ENCODE measurements around the gene SLC34A2. TPM values are rescaled to one million over a fixed set of nuclear protein-coding genes. Genes with fewer than 3 reads are reported as not detected.

The SLC34A2 gene
- total RNA-seq, 1 donor from 2014 or later: 3.3 TPM

- Histone ChIP-seq H3K36me3 (ENCODE audit: control insufficient read depth, insufficient read depth, low read length) (no peaks in the 10 kb centered on the region), H3K27me3 (ENCODE audit: control insufficient read depth, insufficient read depth, low read length) (no peaks in the 10 kb centered on the region), H3K4me3 (ENCODE audit: low read depth, low read length) (no peak overlapping the region)
- TF ChIP-seq CTCF (IDR thresholded peaks at IDR 0.05; ENCODE audit: insufficient read depth, low read length, poor library complexity, severe bottlenecking): no peak
- DNase-seq (ENCODE audit: low read depth): no peak
Measured at GRCh38 chr4:25677157-25677556, 21.5 kb downstream of the SLC34A2 start.

GRCh38 chr4:25677943-25678342 lies 22.3 kb downstream of the SLC34A2 start:
- Histone ChIP-seq H3K27me3 (ENCODE audit: control insufficient read depth, insufficient read depth, low read length) (no peaks in the 10 kb centered on the region), H3K4me3 (ENCODE audit: low read depth, low read length) (no peak overlapping the region), H3K36me3 (ENCODE audit: control insufficient read depth, insufficient read depth, low read length) (no peaks in the 10 kb centered on the region)
- no peak for DNase-seq (ENCODE audit: low read depth)
- no peak for TF ChIP-seq CTCF (IDR thresholded peaks at IDR 0.05; ENCODE audit: insufficient read depth, low read length, poor library complexity, severe bottlenecking)

- TF ChIP-seq CTCF (IDR thresholded peaks at IDR 0.05; ENCODE audit: insufficient read depth, low read length, poor library complexity, severe bottlenecking): no peak
Measured at GRCh38 chr4:25687773-25688172, 32.1 kb downstream of the SLC34A2 start.

GRCh38 chr4:25694466-25694865 lies 38.8 kb downstream of the SLC34A2 start:
- no peaks in the 10 kb centered on the region for H3K27me3 ChIP-seq (ENCODE audit: control insufficient read depth, insufficient read depth, low read length)

More at GRCh38 chr4:25687773-25688172, 32.1 kb downstream of the SLC34A2 start:
- H3K36me3 ChIP-seq (ENCODE audit: control insufficient read depth, insufficient read depth, low read length): no peaks in the 10 kb centered on the region
- DNase-seq (ENCODE audit: low read depth): no peak
- H3K4me3 ChIP-seq (ENCODE audit: low read depth, low read length): no peak overlapping the region
- H3K27me3 ChIP-seq (ENCODE audit: control insufficient read depth, insufficient read depth, low read length): no peaks in the 10 kb centered on the region

GRCh38 chr4:25696409-25696808 lies 40.8 kb downstream of the SLC34A2 start:
- Histone ChIP-seq H3K4me3 (ENCODE audit: low read depth, low read length) (no peak overlapping the region), H3K27me3 (ENCODE audit: control insufficient read depth, insufficient read depth, low read length) (no peaks in the 10 kb centered on the region), H3K36me3 (ENCODE audit: control insufficient read depth, insufficient read depth, low read length) (no peaks in the 10 kb centered on the region)
- TF ChIP-seq CTCF (IDR thresholded peaks at IDR 0.05; ENCODE audit: insufficient read depth, low read length, poor library complexity, severe bottlenecking): no peak
- no peak for DNase-seq (ENCODE audit: low read depth)

More at GRCh38 chr4:25694466-25694865, 38.8 kb downstream of the SLC34A2 start:
- no peak for TF ChIP-seq CTCF (IDR thresholded peaks at IDR 0.05; ENCODE audit: insufficient read depth, low read length, poor library complexity, severe bottlenecking)
- no peak overlapping the region for H3K4me3 ChIP-seq (ENCODE audit: low read depth, low read length)
- no peaks in the 10 kb centered on the region for H3K36me3 ChIP-seq (ENCODE audit: control insufficient read depth, insufficient read depth, low read length)
- DNase-seq (ENCODE audit: low read depth): no peak

GRCh38 chr4:25697516-25697915 lies 41.9 kb downstream of the SLC34A2 start:
- Histone ChIP-seq H3K27me3 (ENCODE audit: control insufficient read depth, insufficient read depth, low read length) (no peaks in the 10 kb centered on the region), H3K4me3 (ENCODE audit: low read depth, low read length) (no peak overlapping the region), H3K36me3 (ENCODE audit: control insufficient read depth, insufficient read depth, low read length) (no peaks in the 10 kb centered on the region)
- no peak for TF ChIP-seq CTCF (IDR thresholded peaks at IDR 0.05; ENCODE audit: insufficient read depth, low read length, poor library complexity, severe bottlenecking)
- no peak for DNase-seq (ENCODE audit: low read depth)
